Measurements from ENCODE around the gene CCIN.
A peak's percentile ranks its signal among the peaks of the same experiment; 100 is the strongest.
"Not testable (repeated sequence)": the region's sequence is repeated elsewhere in the genome, so short reads cannot be mapped to it uniquely, and the experiment has no call there.

Gene CCIN

GRCh38 chr9:36158917-36159316 is 10.3 kb upstream of the CCIN start:
- DNase-seq (ENCODE audit: low read depth, low spot score): no peak

DNA sequence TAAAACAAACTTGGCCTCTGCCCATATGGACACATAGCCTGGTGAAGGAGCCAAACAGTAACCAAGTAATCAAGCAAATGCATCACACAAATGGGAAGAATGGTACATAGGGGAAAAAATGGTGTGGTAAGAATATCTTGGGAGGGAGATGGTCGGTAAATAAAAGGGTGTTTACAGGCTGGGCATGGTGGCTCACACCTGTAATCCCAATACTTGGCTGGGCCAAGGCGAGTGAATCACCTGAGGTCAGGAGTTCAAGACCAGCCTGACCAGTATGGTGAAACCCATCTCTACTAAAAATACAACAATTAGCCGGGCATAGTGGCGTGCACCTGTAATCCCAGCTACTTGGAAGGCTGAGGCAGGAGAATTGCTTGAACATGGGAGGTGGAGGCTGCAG is 9.7 kb upstream of the CCIN start:
- DNase-seq (ENCODE audit: low read depth, low spot score): not testable (repeated sequence)

GRCh38 chr9:36160126-36160525 is 9.1 kb upstream of the CCIN start:
- not testable (repeated sequence) for DNase-seq (ENCODE audit: low read depth, low spot score)

DNA sequence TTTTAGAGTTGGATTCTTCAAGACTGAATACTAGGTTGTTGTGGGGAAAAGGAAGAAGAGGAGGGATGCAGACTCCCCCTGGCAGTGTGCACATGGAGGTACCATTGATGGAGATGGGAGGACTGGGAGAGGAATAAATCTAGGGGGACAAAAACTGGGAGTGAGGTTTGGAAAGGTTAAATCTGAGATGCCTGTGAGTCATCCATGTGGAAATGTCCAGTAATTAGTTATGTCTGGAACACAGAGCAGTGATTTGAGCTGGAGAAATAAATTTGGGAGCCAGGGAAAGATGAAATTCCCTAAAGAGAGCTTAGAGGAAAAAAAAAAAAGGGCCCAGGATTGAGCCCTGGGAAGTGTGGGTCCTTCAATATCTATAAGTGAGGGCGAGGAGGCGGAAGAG is 8.0 kb upstream of the CCIN start:
- no peak for DNase-seq (ENCODE audit: low read depth, low spot score)

DNA sequence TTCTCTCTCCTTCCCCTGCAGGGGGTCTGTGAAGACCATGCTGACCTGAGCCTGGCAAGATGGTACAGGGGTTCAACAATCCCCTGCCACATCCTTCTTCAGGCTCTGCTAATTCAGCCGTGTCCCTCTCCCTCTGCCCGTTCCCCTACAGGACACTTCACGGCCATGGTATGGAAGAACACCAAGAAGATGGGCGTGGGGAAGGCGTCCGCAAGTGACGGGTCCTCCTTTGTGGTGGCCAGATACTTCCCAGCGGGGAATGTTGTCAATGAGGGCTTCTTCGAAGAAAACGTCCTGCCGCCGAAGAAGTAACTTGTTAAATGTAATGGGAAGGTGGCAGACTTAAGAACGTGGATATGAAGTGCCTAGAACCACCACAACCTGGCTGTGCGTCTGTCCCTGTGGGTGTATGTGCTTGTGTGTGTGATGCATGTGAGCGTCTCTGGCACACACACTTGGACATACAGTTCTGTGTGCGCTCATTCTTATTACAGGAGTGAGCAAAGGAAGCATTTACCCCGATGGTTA is 6.9 kb upstream of the CCIN start:
- DNase-seq (ENCODE audit: low read depth, low spot score): no peak

GRCh38 chr9:36163049-36163785 is 6.0 kb upstream of the CCIN start:
- DNase-seq (ENCODE audit: low read depth, low spot score): no peak

- DNase-seq (ENCODE audit: low read depth, low spot score): no peak
Observed at GRCh38 chr9:36163786-36164170, 5.4 kb upstream of the CCIN start.

GRCh38 chr9:36164372-36164771 is 4.8 kb upstream of the CCIN start:
- DNase-seq (ENCODE audit: low read depth, low spot score): no peak

DNA sequence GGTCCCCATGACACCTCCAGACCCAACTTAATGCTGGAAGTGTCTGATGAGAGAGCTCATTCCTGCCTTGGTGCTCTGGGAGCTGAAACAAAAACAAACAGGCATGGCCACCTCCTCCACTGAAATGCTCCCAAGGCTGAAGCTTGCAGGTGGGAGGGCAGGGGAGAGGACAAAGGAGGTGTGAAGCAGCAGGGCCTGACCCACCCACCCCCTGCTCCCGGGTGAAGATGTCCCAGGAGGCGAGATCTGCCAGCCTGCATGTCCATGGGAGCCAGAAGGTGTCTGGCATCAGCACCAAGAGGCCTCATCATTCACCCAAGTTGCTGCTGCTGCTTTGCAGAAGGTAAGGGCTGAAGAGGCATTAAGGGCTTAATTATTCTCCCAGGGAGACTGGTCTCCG is 4.2 kb upstream of the CCIN start:
- DNase-seq (ENCODE audit: low read depth, low spot score): no peak

GRCh38 chr9:36165826-36166167 is 3.4 kb upstream of the CCIN start:
- no peak for DNase-seq (ENCODE audit: low read depth, low spot score)

DNA sequence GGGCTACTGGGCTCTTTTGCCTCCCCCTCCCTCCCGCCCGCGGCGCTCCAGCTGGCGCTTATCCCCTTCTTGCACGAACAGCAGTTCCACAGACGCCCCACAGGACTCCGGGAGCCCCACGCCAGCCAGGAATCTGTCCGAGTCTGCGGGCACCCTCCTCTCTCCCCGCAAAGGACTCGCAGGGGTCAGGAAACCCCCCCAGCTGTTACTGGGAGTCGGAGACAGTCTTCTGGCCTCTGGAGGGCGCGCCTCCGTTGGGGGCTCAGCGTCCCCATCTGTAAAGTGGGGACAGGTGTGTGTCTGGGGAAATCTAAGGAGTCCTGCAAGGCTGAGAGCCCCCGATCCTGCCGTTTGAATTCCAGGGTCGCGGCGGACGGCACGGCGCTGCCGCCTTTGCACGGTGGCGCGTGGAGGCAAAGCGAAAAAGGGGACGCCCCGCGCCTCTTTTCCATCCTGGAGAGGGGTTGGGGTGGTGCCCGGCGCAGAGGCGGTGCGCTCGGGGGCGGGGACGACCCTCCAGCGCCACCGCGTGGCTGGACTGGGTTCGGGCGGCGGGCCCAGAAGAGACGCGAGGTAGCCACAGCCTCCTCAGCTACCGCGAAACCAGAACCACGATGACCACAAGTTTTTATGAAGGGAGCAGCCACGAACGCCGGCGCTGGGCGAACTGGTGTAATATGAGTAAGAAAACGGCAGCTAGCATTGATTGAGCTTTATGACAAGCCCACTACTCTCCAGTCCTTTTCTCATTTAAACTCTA is 2.8 kb upstream of the CCIN start:
- DNase-seq (ENCODE audit: low read depth, low spot score): peak; percentile 66

DNA sequence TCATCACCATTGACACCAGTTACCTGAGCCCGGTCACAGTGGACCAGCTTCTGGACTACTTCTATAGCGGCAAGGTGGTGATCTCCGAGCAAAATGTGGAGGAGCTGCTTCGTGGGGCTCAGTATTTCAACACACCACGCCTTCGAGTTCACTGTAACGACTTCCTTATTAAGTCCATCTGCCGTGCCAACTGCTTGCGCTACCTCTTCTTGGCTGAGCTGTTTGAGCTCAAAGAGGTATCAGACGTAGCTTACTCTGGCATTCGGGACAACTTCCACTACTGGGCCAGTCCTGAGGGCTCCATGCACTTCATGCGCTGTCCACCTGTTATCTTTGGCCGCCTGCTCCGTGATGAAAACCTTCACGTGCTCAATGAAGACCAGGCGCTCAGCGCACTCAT is 520 bp downstream of the CCIN start:
- DNase-seq (ENCODE audit: low read depth, low spot score): no peak

DNA sequence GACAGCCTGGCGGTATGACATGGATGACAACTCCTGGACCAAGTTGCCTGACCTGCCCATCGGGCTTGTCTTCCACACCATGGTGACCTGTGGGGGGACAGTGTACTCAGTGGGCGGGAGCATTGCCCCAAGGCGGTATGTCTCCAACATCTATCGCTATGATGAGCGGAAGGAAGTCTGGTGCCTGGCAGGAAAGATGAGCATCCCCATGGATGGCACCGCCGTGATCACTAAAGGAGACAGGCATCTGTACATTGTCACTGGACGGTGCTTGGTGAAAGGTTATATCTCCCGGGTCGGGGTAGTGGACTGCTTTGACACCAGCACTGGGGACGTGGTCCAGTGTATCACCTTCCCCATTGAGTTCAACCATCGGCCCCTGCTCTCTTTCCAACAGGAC is 1.3 kb downstream of the CCIN start:
- no peak for DNase-seq (ENCODE audit: low read depth, low spot score)

- no peak for DNase-seq (ENCODE audit: low read depth, low spot score)
Observed at GRCh38 chr9:36173861-36174260, 4.7 kb downstream of the CCIN start.

- no peak for DNase-seq (ENCODE audit: low read depth, low spot score)
Observed at GRCh38 chr9:36174271-36174670, 5.1 kb downstream of the CCIN start.

GRCh38 chr9:36174731-36175130 is 5.5 kb downstream of the CCIN start:
- no peak for DNase-seq (ENCODE audit: low read depth, low spot score)

DNA sequence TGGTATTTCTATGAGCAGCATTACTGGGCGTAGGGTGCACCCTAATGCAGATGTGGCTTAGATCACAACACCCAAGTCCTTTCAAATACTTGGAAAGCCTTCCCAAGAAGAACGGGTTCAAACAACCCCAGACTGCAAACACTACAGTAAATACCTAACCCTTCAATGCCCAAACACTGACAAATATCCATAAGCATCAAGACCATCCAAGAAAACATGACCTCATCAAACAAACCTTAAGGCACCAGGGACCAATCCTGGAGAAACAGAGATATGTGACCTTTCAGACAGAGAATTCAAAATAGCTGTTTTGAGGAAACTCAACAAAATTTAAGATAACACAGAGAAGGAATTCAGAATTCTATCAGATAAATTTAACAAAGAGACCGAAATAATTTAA is 6.0 kb downstream of the CCIN start:
- not testable (repeated sequence) for DNase-seq (ENCODE audit: low read depth, low spot score)

DNA sequence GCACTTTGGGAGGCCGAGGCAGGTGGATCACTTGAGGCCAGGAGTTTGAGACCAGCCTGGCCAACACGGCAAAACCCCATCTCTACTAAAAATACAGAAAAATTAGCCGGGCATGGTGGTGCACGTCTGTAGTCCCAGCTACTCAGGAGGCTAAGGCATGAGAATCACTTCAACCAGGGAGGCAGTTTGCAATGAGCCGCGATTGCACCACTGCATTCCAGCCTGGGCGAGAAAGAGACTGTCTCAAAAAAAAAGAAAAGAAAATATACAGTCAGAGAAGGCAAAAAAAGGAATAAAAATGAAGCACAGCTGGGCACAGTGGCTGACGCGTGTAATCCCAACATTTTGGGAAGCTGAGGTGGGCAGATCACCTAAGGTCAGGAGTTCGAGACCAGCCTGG is 7.3 kb downstream of the CCIN start:
- not testable (repeated sequence) for DNase-seq (ENCODE audit: low read depth, low spot score)

DNA sequence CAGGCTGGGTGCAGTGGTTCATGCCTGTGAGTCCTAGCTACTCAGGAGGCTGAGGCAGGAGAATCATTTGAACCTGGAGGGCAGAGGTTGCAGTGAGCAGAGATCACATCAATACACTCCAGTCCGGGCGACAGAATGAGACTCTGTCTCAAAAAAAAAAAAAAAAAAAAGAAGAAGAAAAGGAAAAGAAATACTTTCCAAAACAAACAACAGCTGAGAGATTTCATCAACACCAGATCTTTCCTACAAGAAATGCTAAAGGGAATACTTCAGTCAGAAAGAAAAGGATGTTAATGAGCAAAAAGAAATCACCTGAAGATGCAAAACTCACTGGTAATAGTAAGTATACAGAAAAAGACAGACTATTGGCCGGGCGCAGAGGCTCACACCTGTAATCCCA is 8.4 kb downstream of the CCIN start:
- no peak for DNase-seq (ENCODE audit: low read depth, low spot score)

DNA sequence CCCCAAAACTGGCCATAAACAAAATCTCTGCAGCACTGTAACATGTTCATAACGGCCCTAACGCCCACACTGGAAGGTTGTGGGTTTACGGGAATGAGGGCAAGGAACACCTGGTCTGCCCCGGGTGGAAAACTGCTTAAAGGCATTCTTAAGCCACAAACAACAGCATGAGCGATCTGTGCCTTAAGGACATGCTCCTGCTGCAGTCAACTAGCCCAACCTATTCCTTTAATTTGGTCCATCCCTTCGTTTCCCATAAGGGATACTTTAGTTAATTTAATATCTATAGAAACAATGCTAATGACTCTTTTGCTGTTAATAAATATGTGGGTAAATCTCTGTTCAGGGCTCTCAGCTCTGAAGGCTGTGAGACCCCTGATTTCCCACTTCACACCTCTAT is 11.1 kb downstream of the CCIN start:
- DNase-seq (ENCODE audit: low read depth, low spot score): not testable (repeated sequence)

DNA sequence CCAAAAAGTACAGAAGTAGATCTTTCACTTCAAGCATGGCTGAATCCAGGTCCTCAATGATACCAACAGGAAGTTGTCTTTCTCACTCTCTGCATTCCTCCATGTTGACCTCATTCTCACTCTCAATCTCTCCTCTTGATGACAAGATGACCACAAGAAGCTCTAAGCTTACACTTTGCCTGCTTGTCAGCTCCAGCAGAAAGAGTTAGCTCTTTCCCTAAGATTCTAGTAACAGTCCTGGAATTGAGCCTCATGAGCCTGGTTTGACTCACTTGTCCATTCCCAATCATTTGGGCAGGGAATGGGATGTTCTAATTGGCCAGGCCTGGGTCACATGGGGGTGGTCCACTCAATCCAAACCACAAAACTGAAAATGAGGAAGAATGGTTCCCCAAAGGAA is 18.2 kb downstream of the CCIN start:
- DNase-seq (ENCODE audit: low read depth, low spot score): no peak

GRCh38 chr9:36188212-36188611 is 19.0 kb downstream of the CCIN start:
- no peak for DNase-seq (ENCODE audit: low read depth, low spot score)

- DNase-seq (ENCODE audit: low read depth, low spot score): no peak
Observed at GRCh38 chr9:36189976-36190375, 20.8 kb downstream of the CCIN start.
